ENCODE data around the gene SLC6A7.
A peak's percentile ranks its signal among the peaks of the same experiment; 100 is the strongest.

SLC6A7 gene

DNA sequence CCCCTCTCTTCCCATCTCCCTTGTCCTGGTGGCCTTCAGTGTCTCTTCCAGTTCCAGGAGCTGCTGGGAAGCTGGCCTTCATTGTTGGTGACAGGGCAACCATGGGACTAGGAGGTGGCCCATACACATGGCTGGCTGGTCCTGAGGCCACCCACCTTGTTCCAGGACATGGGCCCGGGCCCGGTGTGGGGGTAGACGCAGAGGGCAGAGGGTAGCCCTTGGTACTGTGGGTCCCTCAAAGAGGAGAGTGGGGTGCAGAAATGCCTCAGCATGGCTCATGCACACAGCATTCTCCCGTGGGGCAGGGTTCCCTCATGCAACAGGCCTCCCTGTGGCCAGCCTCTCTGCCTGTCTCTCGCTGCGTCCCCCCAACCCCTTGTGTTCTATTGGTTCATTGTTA, 20.8 kb downstream of the SLC6A7 start:
- TF ChIP-seq POU2F2 (IDR thresholded peaks at IDR 0.05; ENCODE audit: low read depth, low read length) = no peak
- TF ChIP-seq PAX5 (IDR thresholded peaks at IDR 0.05; ENCODE audit: insufficient read depth, low read length, severe bottlenecking) = no peak
- TF ChIP-seq POLR2AphosphoS5 (IDR thresholded peaks at IDR 0.05; ENCODE audit: low read depth, low read length) = no peak
- no peak for TF ChIP-seq TAF1 (IDR thresholded peaks at IDR 0.05; ENCODE audit: low read depth, low read length)
- TF ChIP-seq SPI1 (IDR thresholded peaks at IDR 0.05; ENCODE audit: low read depth, low read length) = no peak
- no peak for TF ChIP-seq POLR2A (IDR thresholded peaks at IDR 0.05; ENCODE audit: low read depth, low read length)
- no peak for FAIRE-seq
- no peak for DNase-seq (ENCODE audit: insufficient read length, low spot score)

DNA sequence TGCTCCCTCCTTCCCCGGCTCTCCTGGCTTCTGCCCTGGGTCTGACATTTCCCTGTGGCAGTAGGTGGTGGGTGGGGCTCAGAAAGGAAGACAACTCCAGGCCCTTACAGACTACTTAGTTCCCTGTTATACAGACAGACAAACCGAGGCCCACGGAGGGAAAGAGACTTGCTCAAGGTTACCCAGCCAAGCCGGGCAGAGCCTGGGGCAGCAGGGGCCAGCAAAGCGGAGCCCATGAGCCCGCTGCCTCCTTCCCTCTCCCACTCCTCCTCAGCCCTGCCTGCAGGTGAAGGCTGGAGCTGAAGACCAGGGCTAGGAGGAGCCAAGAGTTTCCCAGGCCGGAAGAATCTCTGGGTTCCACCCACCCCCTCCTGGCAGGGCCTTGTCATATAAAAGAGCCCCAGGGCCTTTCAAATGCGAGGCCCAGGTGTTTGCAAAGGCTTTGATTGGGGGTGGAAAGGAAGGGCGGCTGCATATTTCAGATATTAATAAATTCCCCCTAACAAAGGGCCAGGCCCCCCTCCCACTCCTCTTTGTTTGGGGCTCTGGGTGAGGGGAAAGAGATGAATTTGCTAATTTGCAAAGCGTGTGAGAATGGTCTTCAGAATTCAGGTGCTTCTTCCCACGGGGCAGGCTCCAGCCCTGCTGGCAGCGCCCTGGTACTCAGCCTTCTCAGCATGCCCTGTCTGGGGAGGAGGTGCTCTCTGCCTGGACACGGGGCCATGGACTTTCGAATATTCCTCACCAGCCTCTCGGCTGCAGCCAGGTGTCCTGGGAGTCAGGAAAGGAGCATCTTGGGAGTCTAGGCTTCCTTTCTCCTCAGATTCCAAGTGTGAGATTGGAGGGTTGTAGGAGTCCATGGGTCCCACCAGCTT, 21.5 kb downstream of the SLC6A7 start:
- no peak for FAIRE-seq
- DNase-seq (ENCODE audit: insufficient read length, low spot score) = no peak
- TF ChIP-seq POLR2AphosphoS5 (IDR thresholded peaks at IDR 0.05; ENCODE audit: low read depth, low read length) = no peak
- no peak for TF ChIP-seq PAX5 (IDR thresholded peaks at IDR 0.05; ENCODE audit: insufficient read depth, low read length, severe bottlenecking)
- TF ChIP-seq TAF1 (IDR thresholded peaks at IDR 0.05; ENCODE audit: low read depth, low read length) = no peak
- TF ChIP-seq POLR2A (IDR thresholded peaks at IDR 0.05; ENCODE audit: low read depth, low read length) = no peak
- no peak for TF ChIP-seq SPI1 (IDR thresholded peaks at IDR 0.05; ENCODE audit: low read depth, low read length)
- TF ChIP-seq POU2F2 (IDR thresholded peaks at IDR 0.05; ENCODE audit: low read depth, low read length) = no peak

DNA sequence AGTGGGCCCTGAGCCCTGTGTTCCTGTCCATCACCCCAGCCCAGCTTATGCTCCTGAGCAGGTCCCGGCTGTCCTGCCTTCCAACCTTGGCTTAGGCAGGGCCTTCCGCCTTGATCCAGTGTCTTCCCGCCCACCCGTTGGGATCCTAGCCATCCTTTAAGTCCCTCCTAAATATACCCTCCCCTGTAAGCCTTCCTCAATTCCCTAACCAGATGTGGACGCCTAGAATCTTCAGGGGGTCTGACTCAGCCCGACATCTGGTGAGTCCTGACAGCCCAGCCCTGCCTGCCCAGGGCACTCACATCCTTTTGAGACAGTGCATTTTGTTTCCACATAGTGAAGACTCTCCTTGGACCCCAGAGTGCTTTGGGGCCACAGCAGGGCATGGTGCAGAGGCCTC, 23.7 kb downstream of the SLC6A7 start:
- no peak for FAIRE-seq
- TF ChIP-seq SPI1 (IDR thresholded peaks at IDR 0.05; ENCODE audit: low read depth, low read length) (no peak), TAF1 (IDR thresholded peaks at IDR 0.05; ENCODE audit: low read depth, low read length) (no peak), PAX5 (IDR thresholded peaks at IDR 0.05; ENCODE audit: insufficient read depth, low read length, severe bottlenecking) (no peak), POLR2A (IDR thresholded peaks at IDR 0.05; ENCODE audit: low read depth, low read length) (no peak), POU2F2 (IDR thresholded peaks at IDR 0.05; ENCODE audit: low read depth, low read length) (no peak), POLR2AphosphoS5 (IDR thresholded peaks at IDR 0.05; ENCODE audit: low read depth, low read length) (no peak)
- no peak for DNase-seq (ENCODE audit: insufficient read length, low spot score)

DNA sequence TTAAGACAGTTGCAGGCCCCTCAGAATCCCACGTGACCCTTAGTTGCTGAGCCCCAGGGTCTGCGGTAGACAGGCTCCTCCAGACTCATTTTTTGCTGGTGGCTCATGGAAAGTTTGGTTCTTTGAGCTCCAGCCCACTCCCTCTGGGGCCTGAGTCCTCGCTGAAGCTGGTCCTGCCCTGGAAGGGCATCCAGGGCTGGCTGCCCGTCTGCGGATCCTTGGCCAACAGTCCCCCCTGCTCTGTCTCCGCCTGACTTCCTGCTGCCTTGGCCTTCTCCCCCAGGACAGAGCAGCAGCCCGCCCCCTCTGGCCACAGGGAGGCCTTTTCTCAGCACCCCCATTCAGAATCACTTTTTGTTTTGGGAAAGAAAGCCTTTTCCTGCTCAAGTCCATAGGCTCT, 24.4 kb downstream of the SLC6A7 start:
- FAIRE-seq (no peak), DNase-seq (ENCODE audit: insufficient read length, low spot score) (no peak)
- no peak for TF ChIP-seq POLR2A (IDR thresholded peaks at IDR 0.05; ENCODE audit: low read depth, low read length)
- TF ChIP-seq TAF1 (IDR thresholded peaks at IDR 0.05; ENCODE audit: low read depth, low read length) = no peak
- no peak for TF ChIP-seq POLR2AphosphoS5 (IDR thresholded peaks at IDR 0.05; ENCODE audit: low read depth, low read length)
- no peak for TF ChIP-seq PAX5 (IDR thresholded peaks at IDR 0.05; ENCODE audit: insufficient read depth, low read length, severe bottlenecking)
- TF ChIP-seq POU2F2 (IDR thresholded peaks at IDR 0.05; ENCODE audit: low read depth, low read length) = no peak
- TF ChIP-seq SPI1 (IDR thresholded peaks at IDR 0.05; ENCODE audit: low read depth, low read length) = no peak

DNA sequence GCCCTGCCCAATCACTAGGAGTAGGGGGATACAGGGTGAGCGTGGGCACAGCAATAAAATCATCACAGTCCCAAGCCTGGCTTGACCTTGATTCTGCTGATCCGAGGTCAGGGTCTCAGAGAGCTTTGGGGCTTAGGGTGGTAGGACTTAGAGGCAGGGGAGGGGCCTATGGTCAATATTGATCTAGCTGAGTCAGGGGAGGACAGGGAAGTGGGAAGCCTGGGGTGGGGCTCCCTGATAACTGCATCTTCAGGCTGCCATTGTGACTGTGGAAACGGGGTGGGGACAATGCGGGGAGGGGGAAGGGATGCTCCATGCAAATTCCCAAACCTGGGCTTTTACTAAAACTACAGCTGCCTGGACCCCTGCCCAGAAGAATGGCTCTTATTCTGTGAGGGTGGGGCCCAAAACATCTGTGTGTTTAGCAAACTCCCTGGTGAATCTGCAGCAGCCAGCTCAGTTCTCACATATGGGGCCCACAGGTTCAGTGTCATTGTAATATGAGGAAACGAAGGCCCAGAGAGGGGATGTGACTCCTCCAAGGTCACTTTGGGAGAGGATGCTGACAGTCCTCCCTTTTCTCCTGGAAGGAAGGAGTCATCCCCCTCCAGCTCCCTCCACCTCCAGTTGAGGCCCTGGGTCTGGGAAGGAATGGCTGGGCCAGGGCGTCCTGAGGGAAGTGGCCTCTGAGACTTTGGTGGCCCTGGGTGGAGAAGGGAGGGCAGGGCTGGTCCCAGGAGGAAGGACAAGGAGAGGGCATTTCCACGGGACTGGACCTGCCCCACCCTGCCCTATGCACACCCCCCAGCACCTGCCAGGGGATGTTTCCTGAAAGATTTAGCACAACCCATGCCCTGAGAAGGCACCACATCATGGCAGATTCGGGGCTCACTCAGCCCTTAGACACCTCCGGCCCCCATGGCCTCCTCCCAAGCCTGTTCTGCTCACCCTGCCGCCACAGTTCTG, 26.4 kb downstream of the SLC6A7 start:
- TF ChIP-seq POU2F2 (IDR thresholded peaks at IDR 0.05; ENCODE audit: low read depth, low read length) (no peak), SPI1 (IDR thresholded peaks at IDR 0.05; ENCODE audit: low read depth, low read length) (no peak), POLR2A (IDR thresholded peaks at IDR 0.05; ENCODE audit: low read depth, low read length) (no peak)
- no peak for DNase-seq (ENCODE audit: insufficient read length, low spot score)
- no peak for FAIRE-seq

DNA sequence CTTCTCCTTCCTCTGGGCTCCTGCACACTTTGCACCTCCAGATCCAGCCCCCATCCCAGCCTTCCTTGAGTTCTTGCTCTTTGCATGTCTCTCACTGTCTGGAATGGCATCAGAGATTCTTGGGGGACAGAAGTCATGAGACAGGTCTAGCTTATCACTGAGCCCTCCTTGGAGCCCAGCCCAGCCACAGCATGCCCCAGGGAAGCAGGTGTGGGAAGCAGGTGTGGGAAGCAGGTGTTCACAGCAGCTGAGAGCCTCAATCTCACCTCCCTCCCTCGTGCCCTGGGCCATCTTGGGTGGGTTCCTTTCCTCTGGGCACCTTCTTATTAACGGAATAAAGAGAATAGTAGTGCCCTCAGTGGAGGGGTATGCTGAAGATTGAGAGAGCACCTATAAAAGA, 27.2 kb downstream of the SLC6A7 start:
- TF ChIP-seq TAF1 (IDR thresholded peaks at IDR 0.05; ENCODE audit: low read depth, low read length) = no peak
- no peak for TF ChIP-seq POLR2AphosphoS5 (IDR thresholded peaks at IDR 0.05; ENCODE audit: low read depth, low read length)
- TF ChIP-seq PAX5 (IDR thresholded peaks at IDR 0.05; ENCODE audit: insufficient read depth, low read length, severe bottlenecking) = no peak
- no peak for TF ChIP-seq POU2F2 (IDR thresholded peaks at IDR 0.05; ENCODE audit: low read depth, low read length)
- TF ChIP-seq SPI1 (IDR thresholded peaks at IDR 0.05; ENCODE audit: low read depth, low read length) = no peak
- no peak for TF ChIP-seq POLR2A (IDR thresholded peaks at IDR 0.05; ENCODE audit: low read depth, low read length)
- no peak for DNase-seq (ENCODE audit: insufficient read length, low spot score)
- FAIRE-seq = no peak

DNA sequence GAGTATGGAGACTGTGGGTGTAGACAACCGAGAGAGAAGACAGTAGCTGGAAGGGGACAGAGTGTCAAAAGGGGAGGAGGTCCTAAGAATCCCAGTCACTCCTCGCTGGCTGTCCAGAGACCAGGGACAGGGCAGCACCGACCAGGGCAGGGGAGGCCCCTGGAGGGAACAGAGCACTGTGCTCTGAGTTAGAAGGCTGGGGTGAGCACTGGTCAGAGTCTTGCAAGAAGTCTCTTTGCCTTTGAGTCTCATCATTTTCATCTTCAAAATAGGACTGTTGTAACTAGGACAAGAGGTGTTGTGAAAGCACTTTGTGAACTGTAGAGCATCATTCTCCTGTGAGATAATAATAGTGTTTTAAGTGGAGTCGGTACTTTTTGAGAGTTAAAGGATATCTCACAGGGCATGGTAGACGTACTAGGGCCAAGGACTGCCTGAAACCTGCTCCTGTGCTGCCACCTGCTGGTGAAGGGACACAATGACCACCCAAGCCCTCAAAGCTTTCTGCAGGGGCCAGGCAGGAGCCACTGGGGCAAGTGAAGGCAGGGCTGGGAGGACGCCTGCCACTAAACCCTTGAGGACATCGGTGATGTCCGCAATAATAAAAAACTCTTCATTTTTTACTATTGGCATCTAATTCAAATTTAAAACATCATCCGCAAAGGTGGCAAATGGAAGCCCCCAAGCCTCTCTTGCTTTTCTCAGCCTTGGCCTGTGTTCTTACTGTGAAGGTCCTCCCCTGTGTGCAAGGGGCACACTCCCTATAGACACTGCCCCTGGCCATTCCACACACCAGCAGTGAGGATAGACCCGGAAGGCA, 28.2 kb downstream of the SLC6A7 start:
- peak; percentile 87 for DNase-seq (ENCODE audit: insufficient read length, low spot score)
- TF ChIP-seq PAX5 (IDR thresholded peaks at IDR 0.05; ENCODE audit: insufficient read depth, low read length, severe bottlenecking) (no peak), POU2F2 (IDR thresholded peaks at IDR 0.05; ENCODE audit: low read depth, low read length) (no peak), SPI1 (IDR thresholded peaks at IDR 0.05; ENCODE audit: low read depth, low read length) (no peak), POLR2A (IDR thresholded peaks at IDR 0.05; ENCODE audit: low read depth, low read length) (no peak), POLR2AphosphoS5 (IDR thresholded peaks at IDR 0.05; ENCODE audit: low read depth, low read length) (no peak), TAF1 (IDR thresholded peaks at IDR 0.05; ENCODE audit: low read depth, low read length) (no peak)
- FAIRE-seq = peak; percentile 98

DNA sequence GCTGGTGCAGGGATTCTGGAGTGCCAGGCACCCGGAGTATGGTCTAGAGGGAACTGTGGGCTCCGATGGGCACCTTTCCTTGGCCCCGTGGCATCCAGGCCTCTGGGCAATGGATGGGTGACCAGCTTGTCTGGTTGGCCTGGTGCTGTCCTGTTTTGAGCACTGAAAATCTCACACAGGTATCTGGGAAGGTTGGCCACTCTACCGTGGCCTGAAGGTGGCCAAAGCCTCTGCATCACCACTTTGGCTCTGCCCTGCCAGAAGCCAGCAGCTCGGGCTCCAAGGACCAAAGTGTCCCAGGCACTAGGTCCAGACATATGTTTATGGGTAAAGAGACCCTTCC, 28.8 kb downstream of the SLC6A7 start:
- no peak for FAIRE-seq
- DNase-seq (ENCODE audit: insufficient read length, low spot score) = no peak
- TF ChIP-seq POLR2AphosphoS5 (IDR thresholded peaks at IDR 0.05; ENCODE audit: low read depth, low read length) (no peak), POLR2A (IDR thresholded peaks at IDR 0.05; ENCODE audit: low read depth, low read length) (no peak), SPI1 (IDR thresholded peaks at IDR 0.05; ENCODE audit: low read depth, low read length) (no peak), PAX5 (IDR thresholded peaks at IDR 0.05; ENCODE audit: insufficient read depth, low read length, severe bottlenecking) (no peak), POU2F2 (IDR thresholded peaks at IDR 0.05; ENCODE audit: low read depth, low read length) (no peak), TAF1 (IDR thresholded peaks at IDR 0.05; ENCODE audit: low read depth, low read length) (no peak)
